CD4-positive, alpha-beta memory T cell (primary cell): ENCODE data around the gene SEH1L. TPM values are rescaled to one million over a fixed set of nuclear protein-coding genes. Genes with fewer than 3 reads are reported as not detected.
"Not testable (repeated sequence)": the region's sequence is repeated elsewhere in the genome, so short reads cannot be mapped to it uniquely, and the experiment has no call there.

Experiments
- CTCF ChIA-PET: fragments of 350-600 bp; sonication (Branson Sonifier 250); formaldehyde crosslinking; loops from one replicate; lab custom pipeline; 2021; ENCODE audit warnings: inconsistent platforms; ENCODE audit not compliant: partially characterized antibody; lab: Charles Lee
- POLR2A ChIA-PET: fragments of 350-600 bp; sonication (Branson Sonifier 250); formaldehyde crosslinking; loops from one replicate; lab custom pipeline; 2021; ENCODE audit not compliant: partially characterized antibody; lab: Charles Lee
- DNase-seq, 5 donors: peaks; one replicate each; pipeline versions ENCODE4 v3.0.0 to v3.0.0-alpha.2; 2020 to 2022; ENCODE audit warnings: mixed read lengths in 1 of 5
- H3K27ac ChIP-seq: one replicate; pipeline ENCODE4 v1.7.0; 2013; ENCODE audit warnings: low read depth, low read length
- H3K27me3 ChIP-seq: 2 replicates; pipeline ENCODE4 v1.7.0; 2013; ENCODE audit warnings: mild to moderate bottlenecking, low read length, moderate library complexity; ENCODE audit not compliant: insufficient read depth
- H3K36me3 ChIP-seq: 2 replicates; pipeline ENCODE4 v1.7.0; 2013; ENCODE audit warnings: mild to moderate bottlenecking, low read length, moderate library complexity; ENCODE audit not compliant: insufficient read depth
- H3K4me1 ChIP-seq: 2 replicates; pipeline ENCODE4 v1.7.0; 2013; ENCODE audit warnings: mild to moderate bottlenecking, low read length, moderate library complexity; ENCODE audit not compliant: insufficient read depth
- H3K4me3 ChIP-seq, 2 donors: one replicate each; pipeline ENCODE4 v1.7.0; 2013; ENCODE audit warnings: low read length in 2 of 2, mild to moderate bottlenecking in 1 of 2
- H3K9me3 ChIP-seq, 2 donors: one replicate each; pipeline ENCODE4 v1.7.0; 2013; ENCODE audit warnings: low read length in 2 of 2, control low read depth in 1 of 2; ENCODE audit not compliant: control insufficient read depth in 1 of 2
- H3K27ac Mint-ChIP-seq, 7 donors: one replicate each; pipeline ENCODE4 v1.8.0; 2020 to 2021; ENCODE audit warnings: mixed read lengths in 7 of 7, mild to moderate bottlenecking in 6 of 7, inconsistent platforms in 3 of 7, moderate library complexity in 3 of 7
- H3K27me3 Mint-ChIP-seq, 2 donors: one replicate each; pipeline ENCODE4 v1.8.0; 2020 to 2021; ENCODE audit warnings: mixed read lengths in 2 of 2
- H3K36me3 Mint-ChIP-seq, 2 donors: one replicate each; pipeline ENCODE4 v1.8.0; 2020 to 2021; ENCODE audit warnings: mixed read lengths in 2 of 2, inconsistent platforms in 1 of 2, mild to moderate bottlenecking in 1 of 2
- H3K4me1 Mint-ChIP-seq, 4 donors: one replicate each; pipeline ENCODE4 v1.8.0; 2020 to 2021; ENCODE audit warnings: mixed read lengths in 4 of 4, mild to moderate bottlenecking in 1 of 4
- H3K4me3 Mint-ChIP-seq, 8 donors: one replicate each; pipeline ENCODE4 v1.8.0; 2020 to 2021; ENCODE audit warnings: mixed read lengths in 8 of 8, mild to moderate bottlenecking in 7 of 8, moderate library complexity in 6 of 8, inconsistent platforms in 3 of 8
- H3K9me3 Mint-ChIP-seq, 8 donors: one replicate each; pipeline ENCODE4 v1.8.0; 2020 to 2021; ENCODE audit warnings: mixed read lengths in 8 of 8, mild to moderate bottlenecking in 5 of 8, inconsistent platforms in 3 of 8, moderate library complexity in 1 of 8
- intact Hi-C: fragments of 100-400 bp; cut with micrococcal nuclease; formaldehyde crosslinking; loops from one replicate; pipeline ENCODE4 v1.15.1; 2023
- polyA plus RNA-seq, 2 donors: library from polyadenylated mRNA; unstranded; fragments of 300-500 nt; fragmentation: Illumina TruSeq; gene quantifications; one replicate each; pipeline ENCODE4 v1.2.3, GENCODE V29; 2021
- total RNA-seq, 2 experiments: library from RNA; stranded (reverse); gene quantifications; one replicate each; pipeline ENCODE4 v1.2.3, GENCODE V29; 2021

The SEH1L gene
- total and polyA plus RNA-seq, 4 experiments from 2014 or later, result 27.6 to 31.3 (median 29.3) TPM

GRCh38 chr18:12976305-12976704, 28.5 kb downstream of the SEH1L start:
- H3K27me3 ChIP-seq, result no peaks in the 10 kb centered on the region
- ChIA-PET POLR2A (interaction anchor here (1.0 kb wide), 1 partner anchor 15 kb away, joined by 3 read pairs; the partner anchor contains the start of gene CEP192), CTCF (interaction anchor here (1.1 kb wide), 1 partner anchor 15 kb away, joined by 3 read pairs; the partner anchor contains the start of gene CEP192)
- H3K4me3 ChIP-seq, result no peak overlapping the region
- peaks cover 28% of the 10 kb centered on the region for H3K36me3 ChIP-seq
- intact Hi-C loops, result no loop called here
- H3K4me1 Mint-ChIP-seq, result peaks cover 0 to 14% (median 4%) of the 10 kb centered on the region in 4 donors
- H3K36me3 Mint-ChIP-seq, result peaks cover 30 to 45% of the 10 kb centered on the region in 2 donors
- peak overlapping the region in 1 of 7 donors; percentile 35 for H3K27ac Mint-ChIP-seq
- no peaks in the 10 kb centered on the region for H3K9me3 Mint-ChIP-seq
- no peak overlapping the region for H3K4me3 Mint-ChIP-seq
- H3K4me1 ChIP-seq, result no peaks in the 10 kb centered on the region
- no peaks in the 10 kb centered on the region for H3K27me3 Mint-ChIP-seq
- no peak overlapping the region for H3K27ac ChIP-seq
- DNase-seq, result no peak
- H3K9me3 ChIP-seq, result no peaks in the 10 kb centered on the region

DNA sequence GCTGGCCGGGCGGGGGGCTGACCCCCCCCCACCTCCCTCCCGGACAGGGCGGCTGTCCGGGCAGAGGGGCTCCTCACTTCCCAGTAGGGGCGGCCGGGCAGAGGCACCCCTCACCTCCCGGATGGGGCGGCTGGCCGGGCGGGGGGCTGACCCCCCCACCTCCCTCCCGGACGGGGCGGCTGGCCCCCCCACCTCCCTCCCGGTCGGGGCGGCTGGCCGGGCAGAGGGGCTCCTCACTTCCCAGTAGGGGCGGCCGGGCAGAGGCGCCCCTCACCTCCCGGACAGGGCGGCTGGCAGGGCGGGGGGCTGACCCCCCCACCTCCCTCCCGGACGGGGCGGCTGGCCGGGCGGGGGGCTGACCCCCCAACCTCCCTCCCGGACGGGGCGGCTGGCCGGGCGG, 32.3 kb downstream of the SEH1L start:
- H3K4me3 Mint-ChIP-seq, H3K4me1 Mint-ChIP-seq, CTCF ChIA-PET, H3K27me3 ChIP-seq, H3K9me3 ChIP-seq, H3K4me3 ChIP-seq, intact Hi-C loops, POLR2A ChIA-PET, H3K9me3 Mint-ChIP-seq, DNase-seq, H3K27ac ChIP-seq, H3K27me3 Mint-ChIP-seq, H3K27ac Mint-ChIP-seq, H3K4me1 ChIP-seq: not testable (repeated sequence)
- H3K36me3 ChIP-seq, result peaks cover 18% of the 10 kb centered on the region
- peaks cover 16 to 39% of the 10 kb centered on the region in 2 donors for H3K36me3 Mint-ChIP-seq

GRCh38 chr18:12989397-12990122, 41.7 kb downstream of the SEH1L start:
- H3K9me3 Mint-ChIP-seq, result peaks cover 0 to 3% (median 0%) of the 10 kb centered on the region in 8 donors
- Histone ChIP-seq H3K9me3 (no peaks in the 10 kb centered on the region), H3K36me3 (peaks cover 4% of the 10 kb centered on the region), H3K27ac (no peak overlapping the region), H3K4me3 (no peak overlapping the region), H3K4me1 (peaks cover 33% of the 10 kb centered on the region), H3K27me3 (no peaks in the 10 kb centered on the region)
- H3K36me3 Mint-ChIP-seq, result peaks cover 0 to 20% of the 10 kb centered on the region in 2 donors
- peak overlapping the region in 6 of 7 donors; percentile 88 to 99 (median 94) for H3K27ac Mint-ChIP-seq
- ChIA-PET CTCF (interaction anchor here (0.9 to 2.0 kb wide), 2 partner anchors 9 to 55 kb away, joined by 3 to 7 read pairs; no protein-coding TSS in a partner anchor), POLR2A (interaction anchor here (1.5 to 2.2 kb wide), 4 partner anchors 41 to 612 kb away, joined by 6 to 26 read pairs (median 11); partner anchors contain the start of genes AFG3L2, PTPN2 and SEH1L)
- peak overlapping the region; percentile 93 to 99 (median 98) for H3K4me3 Mint-ChIP-seq
- DNase-seq, result no peak
- intact Hi-C loops, result loop anchor here (2.0 to 5.0 kb wide), 5 partner anchors 107 to 1137 kb away; partner anchors contain the start of genes CEP76, CHMP1B, FAM210A and PSMG2
- no peaks in the 10 kb centered on the region for H3K27me3 Mint-ChIP-seq
- H3K4me1 Mint-ChIP-seq, result peaks cover 0 to 29% (median 23%) of the 10 kb centered on the region in 4 donors

GRCh38 chr18:12990123-12990475, 42.3 kb downstream of the SEH1L start:
- Mint-ChIP-seq H3K9me3 (peaks cover 0 to 3% (median 0%) of the 10 kb centered on the region in 8 donors), H3K27ac (peak overlapping the region; percentile 88 to 99 (median 94)), H3K27me3 (no peaks in the 10 kb centered on the region), H3K36me3 (peaks cover 0 to 18% of the 10 kb centered on the region in 2 donors), H3K4me3 (peak overlapping the region; percentile 93 to 99 (median 98)), H3K4me1 (peaks cover 0 to 29% (median 23%) of the 10 kb centered on the region in 4 donors)
- peak in 2 of 5 donors; percentile 3 to 18 for DNase-seq
- POLR2A ChIA-PET, result interaction anchor here (1.0 to 2.2 kb wide), 8 partner anchors 11 to 613 kb away, joined by 3 to 26 read pairs (median 8); partner anchors contain the start of genes AFG3L2, CEP76, PSMG2 and PTPN2
- CTCF ChIA-PET, result interaction anchor here (0.9 to 2.0 kb wide), 2 partner anchors 8 to 55 kb away, joined by 3 to 7 read pairs; no protein-coding TSS in a partner anchor
- Histone ChIP-seq H3K27me3 (no peaks in the 10 kb centered on the region), H3K9me3 (no peaks in the 10 kb centered on the region), H3K36me3 (peaks cover 2% of the 10 kb centered on the region), H3K4me1 (peaks cover 33% of the 10 kb centered on the region), H3K27ac (no peak overlapping the region), H3K4me3 (peak overlapping the region; percentile 8 to 70)
- intact Hi-C loops, result loop anchor here (2.0 to 5.0 kb wide), 5 partner anchors 108 to 1138 kb away; partner anchors contain the start of genes CEP76, CHMP1B, FAM210A and PSMG2

DNA sequence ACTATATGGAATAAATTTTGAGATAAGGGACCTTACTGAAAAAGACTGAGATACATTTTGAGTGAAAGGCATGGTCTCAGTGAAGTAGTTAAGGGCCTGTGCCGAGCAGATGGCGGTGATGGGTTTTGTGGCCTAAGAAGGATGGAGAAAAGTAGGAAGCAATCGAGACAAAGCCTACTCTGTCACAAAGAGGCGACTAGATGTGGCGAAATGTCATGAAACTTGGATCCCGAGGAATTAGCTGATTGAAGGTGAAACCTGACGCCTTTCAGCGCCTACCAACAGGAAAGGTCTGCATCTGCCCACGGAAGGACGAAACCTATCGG, 42.8 kb downstream of the SEH1L start:
- peak overlapping the region; percentile 88 to 99 (median 94) for H3K27ac Mint-ChIP-seq
- no peaks in the 10 kb centered on the region for H3K27me3 Mint-ChIP-seq
- H3K4me1 Mint-ChIP-seq, result peaks cover 0 to 29% (median 23%) of the 10 kb centered on the region in 4 donors
- Histone ChIP-seq H3K4me3 (peak overlapping the region; percentile 8 to 70), H3K27me3 (no peaks in the 10 kb centered on the region), H3K36me3 (no peaks in the 10 kb centered on the region), H3K4me1 (peaks cover 36% of the 10 kb centered on the region), H3K27ac (peak overlapping the region; percentile 93), H3K9me3 (no peaks in the 10 kb centered on the region)
- peak overlapping the region; percentile 93 to 99 (median 98) for H3K4me3 Mint-ChIP-seq
- H3K36me3 Mint-ChIP-seq, result peaks cover 0 to 16% of the 10 kb centered on the region in 2 donors
- peaks cover 0 to 3% (median 0%) of the 10 kb centered on the region in 8 donors for H3K9me3 Mint-ChIP-seq
- intact Hi-C loops, result loop anchor here (2.0 to 5.0 kb wide), 5 partner anchors 108 to 1138 kb away; partner anchors contain the start of genes CEP76, CHMP1B, FAM210A and PSMG2
- no peak for DNase-seq
- CTCF ChIA-PET, result interaction anchor here (0.8 to 2.0 kb wide), 5 partner anchors 10 to 169 kb away, joined by 3 to 7 read pairs (median 4); no protein-coding TSS in a partner anchor
- POLR2A ChIA-PET, result interaction anchor here (0.6 to 2.2 kb wide), 12 partner anchors 10 to 736 kb away, joined by 3 to 26 read pairs (median 5); partner anchors contain the start of genes AFG3L2, CEP76, FAM210A and PSMG2

DNA sequence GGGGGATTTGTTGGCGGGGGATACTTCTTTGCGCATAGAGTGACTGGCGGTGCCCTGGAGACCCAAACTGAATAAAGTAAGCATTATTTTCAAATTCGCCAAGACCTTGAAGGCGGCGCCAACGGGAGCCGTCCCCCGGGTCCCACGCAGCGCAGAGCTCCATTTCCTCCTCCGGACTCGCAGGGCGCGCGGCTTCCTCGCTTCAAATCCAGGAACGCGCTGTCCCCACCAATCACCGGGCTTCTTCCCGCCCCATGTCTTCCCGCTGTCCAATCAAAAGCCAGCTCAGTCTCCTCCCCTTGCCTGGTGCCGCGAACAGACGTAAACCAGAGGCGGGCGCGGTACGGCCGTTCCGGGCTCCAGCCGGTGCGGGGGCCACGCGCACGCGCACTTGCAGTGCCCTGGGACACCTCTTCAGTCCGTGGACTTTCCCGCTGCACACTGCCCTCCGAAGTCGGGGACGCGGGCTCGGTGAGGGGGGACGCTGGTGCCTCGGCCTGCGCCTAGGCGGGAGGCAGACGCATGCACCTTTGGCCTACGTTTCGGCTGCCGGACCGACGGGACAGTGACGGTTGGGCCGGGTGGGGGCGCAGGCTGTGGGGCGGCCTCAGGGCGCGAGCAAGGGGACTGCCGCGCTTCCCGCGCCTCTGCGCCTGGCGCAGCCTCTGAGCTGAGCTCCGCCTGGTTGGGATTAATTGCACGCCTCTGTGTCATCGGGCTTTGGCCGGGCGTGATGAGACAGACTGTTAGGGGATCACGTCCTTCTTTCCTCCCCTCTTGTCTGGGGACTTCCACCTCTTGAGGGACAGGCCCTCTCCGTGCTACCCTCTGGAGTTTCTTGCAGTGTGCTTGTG, 43.4 kb downstream of the SEH1L start, which contains the start of gene CEP192:
TSS of gene CEP192 (plus strand) at position 396 of the 854 bp plus-strand sequence. CDS start 8,063 bp downstream, outside the sequence.
- peak; percentile 97 to 98 (median 98) for DNase-seq
- Histone ChIP-seq H3K4me3 (peak within 1 kb of the TSS; percentile 70 to 86), H3K4me1 (peaks cover 42% of the 10 kb centered on the region), H3K9me3 (no peaks in the 10 kb centered on the region), H3K27ac (peak within 1 kb of the TSS; percentile 93), H3K27me3 (no peaks in the 10 kb centered on the region), H3K36me3 (no peaks in the 10 kb centered on the region)
- peak within 1 kb of the TSS; percentile 88 to 99 (median 97) for H3K27ac Mint-ChIP-seq
- H3K36me3 Mint-ChIP-seq, result peaks cover 0 to 16% of the 10 kb centered on the region in 2 donors
- intact Hi-C loops, result loop anchor here (1.0 to 5.0 kb wide), 7 partner anchors 43 to 1139 kb away; partner anchors contain the start of genes AFG3L2, CEP76, CHMP1B and FAM210A
- H3K4me3 Mint-ChIP-seq, result peak within 1 kb of the TSS; percentile 93 to 99 (median 98)
- no peaks in the 10 kb centered on the region for H3K27me3 Mint-ChIP-seq
- ChIA-PET CTCF (interaction anchor here (0.8 to 2.0 kb wide), 6 partner anchors 9 to 168 kb away, joined by 3 to 7 read pairs (median 4); no protein-coding TSS in a partner anchor), POLR2A (interaction anchor here (0.6 to 2.2 kb wide), 13 partner anchors 9 to 735 kb away, joined by 3 to 26 read pairs (median 5); partner anchors contain the start of genes AFG3L2, CEP76, FAM210A and PSMG2)
- peaks cover 0 to 3% (median 0%) of the 10 kb centered on the region in 8 donors for H3K9me3 Mint-ChIP-seq
- H3K4me1 Mint-ChIP-seq, result peaks cover 0 to 29% (median 23%) of the 10 kb centered on the region in 4 donors
